ENCODE data around the gene BACH1. TPM values are rescaled to one million over a fixed set of nuclear protein-coding genes. Genes with fewer than 3 reads are reported as not detected.

BACH1 gene
- total RNA-seq, 1 donor from 2014 or later = 12.7 TPM

GRCh38 chr21:29312981-29313380 is 14.3 kb downstream of the BACH1 start:
- Histone ChIP-seq H3K27me3 (no peaks in the 10 kb centered on the region), H3K4me3 (no peak overlapping the region), H3K36me3 (no peaks in the 10 kb centered on the region), H3K9me3 (no peaks in the 10 kb centered on the region), H3K4me1 (peaks cover 0 to 18% of the 10 kb centered on the region in 2 donors), H3K27ac (no peak overlapping the region)
- DNase-seq (ENCODE audit: low spot score in 2 of 2) = no peak
- TF ChIP-seq CTCF (IDR thresholded peaks at IDR 0.05) = no peak
- intact Hi-C loops (cut with DNase I) = no loop called here

- no peak for DNase-seq (ENCODE audit: low spot score in 2 of 2)
- intact Hi-C loops (cut with DNase I) = no loop called here
- H3K9me3 ChIP-seq = no peaks in the 10 kb centered on the region
- TF ChIP-seq CTCF (IDR thresholded peaks at IDR 0.05) = no peak
- no peak overlapping the region for H3K4me3 ChIP-seq
- H3K27ac ChIP-seq = no peak overlapping the region
- H3K36me3 ChIP-seq = no peaks in the 10 kb centered on the region
- H3K27me3 ChIP-seq = no peaks in the 10 kb centered on the region
- H3K4me1 ChIP-seq = peaks cover 0 to 18% of the 10 kb centered on the region in 2 donors
Observed at GRCh38 chr21:29313662-29314408, 15.1 kb downstream of the BACH1 start.

GRCh38 chr21:29315131-29315749 is 16.5 kb downstream of the BACH1 start:
- H3K4me1 ChIP-seq = peaks cover 0 to 21% of the 10 kb centered on the region in 2 donors

GRCh38 chr21:29316029-29316742 is 17.5 kb downstream of the BACH1 start:
- no peak for TF ChIP-seq CTCF (IDR thresholded peaks at IDR 0.05)
- intact Hi-C loops (cut with DNase I) = no loop called here
- Histone ChIP-seq H3K4me1 (peaks cover 0 to 21% of the 10 kb centered on the region in 2 donors), H3K9me3 (no peaks in the 10 kb centered on the region), H3K27ac (no peak overlapping the region), H3K36me3 (peaks cover under 1 to 3% of the 10 kb centered on the region in 2 donors), H3K4me3 (no peak overlapping the region), H3K27me3 (no peaks in the 10 kb centered on the region)
- no peak for DNase-seq (ENCODE audit: low spot score in 2 of 2)

More at GRCh38 chr21:29315131-29315749, 16.5 kb downstream of the BACH1 start:
- no peak overlapping the region for H3K4me3 ChIP-seq
- H3K36me3 ChIP-seq = no peaks in the 10 kb centered on the region
- intact Hi-C loops (cut with DNase I) = no loop called here
- TF ChIP-seq CTCF (IDR thresholded peaks at IDR 0.05) = no peak
- DNase-seq (ENCODE audit: low spot score in 2 of 2) = no peak
- H3K27ac ChIP-seq = no peak overlapping the region
- H3K27me3 ChIP-seq = no peaks in the 10 kb centered on the region
- H3K9me3 ChIP-seq = no peaks in the 10 kb centered on the region

- Histone ChIP-seq H3K27me3 (no peaks in the 10 kb centered on the region), H3K4me3 (no peak overlapping the region), H3K27ac (no peak overlapping the region), H3K4me1 (peaks cover 0 to 21% of the 10 kb centered on the region in 2 donors), H3K36me3 (peaks cover 3 to 9% of the 10 kb centered on the region in 2 donors), H3K9me3 (no peaks in the 10 kb centered on the region)
- TF ChIP-seq CTCF (IDR thresholded peaks at IDR 0.05) = no peak
- intact Hi-C loops (cut with DNase I) = no loop called here
- no peak for DNase-seq (ENCODE audit: low spot score in 2 of 2)
Observed at GRCh38 chr21:29316806-29317205, 18.1 kb downstream of the BACH1 start.
